Renal cortex interstitium (tissue), 11 donors: ENCODE data around the gene TRAK1. TPM values are rescaled to one million over a fixed set of nuclear protein-coding genes. Genes with fewer than 3 reads are reported as not detected.

Source experiments
- DNase-seq, 11 donors: peaks; one replicate each; pipeline ENCODE4 v3.0.0-alpha.2; 2013; ENCODE audit warnings: low read depth in 9 of 11, low spot score in 4 of 11; ENCODE audit errors: extremely low read depth in 1 of 11
- polyA plus RNA-seq, 3 donors: library from polyadenylated mRNA; unstranded; fragments of 120-200 nt; gene quantifications; one replicate each; pipeline ENCODE4 v1.2.1, GENCODE V29; 2013; ENCODE audit not compliant: insufficient read length in 3 of 3

The TRAK1 gene
- polyA plus RNA-seq, 3 donors = 42.3 to 48.7 (median 43.7) TPM

DNA sequence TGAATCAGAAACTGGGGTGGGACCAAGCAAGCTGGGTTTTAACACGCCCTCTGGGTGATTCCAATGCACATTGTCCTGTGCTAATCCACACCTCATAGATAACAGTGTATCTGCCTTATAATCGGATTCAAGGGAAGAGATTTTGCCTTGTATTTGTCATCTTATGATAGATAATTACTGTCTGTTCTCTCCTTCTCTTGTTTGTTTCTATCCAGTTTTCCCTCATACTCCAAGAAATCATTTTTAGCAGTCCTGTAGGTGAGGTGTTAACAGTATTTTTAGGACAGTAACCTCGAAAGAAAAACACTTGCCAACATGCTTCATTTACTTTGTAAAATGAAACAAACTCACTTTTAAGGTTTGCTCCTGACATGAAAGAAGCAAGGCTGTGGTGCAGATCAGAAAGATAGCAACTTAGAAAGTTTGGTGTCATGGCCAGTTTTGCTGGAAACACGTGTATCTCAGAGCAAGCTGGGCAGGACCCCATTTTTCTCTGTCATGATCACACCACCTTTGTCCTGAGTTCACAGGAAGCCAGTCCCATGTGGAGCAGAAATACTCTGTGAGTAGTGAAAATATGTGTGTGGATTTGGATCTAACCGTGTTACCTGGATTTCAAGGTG, 72.6 kb downstream of the TRAK1 start:
- DNase-seq = no peak

DNA sequence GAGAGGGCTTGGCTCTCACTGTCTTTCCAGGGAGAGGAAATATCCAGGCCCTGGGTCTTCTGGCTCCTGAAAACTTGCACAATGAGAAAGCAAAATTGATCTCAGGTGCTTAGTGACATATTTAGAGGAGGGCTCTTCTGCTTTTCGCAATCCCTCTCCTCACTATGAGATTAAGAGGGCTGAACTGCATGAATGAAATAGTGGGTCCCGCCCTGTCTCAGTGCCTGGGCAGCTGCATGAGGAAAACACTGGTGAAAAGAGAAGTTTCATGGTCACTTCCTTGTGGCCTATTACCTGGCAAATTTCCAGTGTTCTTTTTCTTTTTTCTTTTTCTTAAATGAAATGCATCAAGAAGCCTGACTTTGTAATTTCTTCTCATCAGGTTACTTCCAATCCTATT, 73.5 kb downstream of the TRAK1 start:
- DNase-seq = no peak

DNA sequence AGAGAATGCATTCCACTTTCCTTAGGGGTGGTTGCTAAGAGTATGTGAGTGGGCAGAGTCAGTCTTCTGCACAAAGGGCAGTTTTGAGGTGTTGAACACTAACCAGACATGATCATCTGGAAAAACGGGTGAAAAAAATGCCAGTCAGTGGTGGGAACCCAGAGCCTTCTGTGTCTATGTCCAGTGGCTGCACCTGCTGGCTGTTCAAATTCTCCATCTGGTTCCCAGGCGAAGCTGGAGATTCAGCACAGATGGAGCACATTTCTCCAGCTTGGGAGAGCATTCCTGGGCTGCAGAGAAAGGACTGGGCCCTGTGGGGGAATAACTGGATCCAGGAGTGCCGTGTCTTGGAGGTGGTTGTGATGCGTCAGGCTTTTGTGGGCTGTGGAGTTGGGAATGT, 74.1 kb downstream of the TRAK1 start:
- DNase-seq = no peak

DNA sequence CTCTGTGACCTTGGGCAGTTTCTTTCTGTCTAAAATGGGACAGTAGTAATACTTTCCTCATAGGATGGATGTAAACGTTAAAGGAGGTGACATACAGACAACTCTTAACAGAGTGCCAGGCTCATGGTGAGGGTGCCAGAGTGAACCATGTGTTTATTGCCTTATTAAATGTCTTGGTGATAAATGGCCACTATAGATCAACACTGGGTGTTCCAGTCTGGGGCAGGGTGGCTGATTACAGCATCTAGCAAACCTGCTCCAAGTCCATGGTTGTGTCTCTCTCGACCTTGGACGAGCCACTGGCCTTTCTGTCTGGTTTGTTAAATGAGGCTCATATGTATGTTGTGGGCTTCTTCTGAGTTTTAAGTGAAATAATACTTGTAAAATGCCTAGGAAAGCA, 75.1 kb downstream of the TRAK1 start:
- DNase-seq = no peak

DNA sequence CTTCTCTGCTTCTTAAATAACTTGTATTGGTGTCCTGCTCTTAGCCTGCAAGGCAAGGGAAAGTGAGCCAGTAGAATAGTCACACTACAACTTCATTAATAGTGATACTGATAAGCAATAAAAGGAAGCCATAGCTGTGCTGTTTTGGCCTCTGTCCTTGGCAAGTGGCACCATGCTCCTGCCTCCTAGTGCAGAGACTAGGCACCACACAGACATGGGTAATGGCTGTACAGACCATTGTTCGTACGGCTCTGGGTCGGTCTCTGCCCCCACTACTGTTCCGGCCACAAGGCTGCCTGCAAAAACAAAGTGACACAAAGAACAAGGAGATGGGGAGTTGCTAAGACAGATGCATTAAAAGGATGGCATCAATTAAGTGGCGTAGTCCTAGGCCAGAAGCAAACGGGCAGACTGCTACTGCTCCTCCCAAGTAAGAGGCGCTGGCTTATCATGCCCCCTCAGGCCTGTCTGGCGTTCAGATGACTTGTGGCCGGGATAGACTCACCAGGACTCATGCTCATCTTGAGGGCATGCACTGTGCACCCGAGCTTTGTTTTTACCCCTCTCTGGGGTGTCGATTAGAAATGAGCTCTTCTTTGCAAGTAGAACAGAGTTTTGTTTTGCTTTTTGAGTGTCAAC, 75.6 kb downstream of the TRAK1 start:
- DNase-seq = no peak

DNA sequence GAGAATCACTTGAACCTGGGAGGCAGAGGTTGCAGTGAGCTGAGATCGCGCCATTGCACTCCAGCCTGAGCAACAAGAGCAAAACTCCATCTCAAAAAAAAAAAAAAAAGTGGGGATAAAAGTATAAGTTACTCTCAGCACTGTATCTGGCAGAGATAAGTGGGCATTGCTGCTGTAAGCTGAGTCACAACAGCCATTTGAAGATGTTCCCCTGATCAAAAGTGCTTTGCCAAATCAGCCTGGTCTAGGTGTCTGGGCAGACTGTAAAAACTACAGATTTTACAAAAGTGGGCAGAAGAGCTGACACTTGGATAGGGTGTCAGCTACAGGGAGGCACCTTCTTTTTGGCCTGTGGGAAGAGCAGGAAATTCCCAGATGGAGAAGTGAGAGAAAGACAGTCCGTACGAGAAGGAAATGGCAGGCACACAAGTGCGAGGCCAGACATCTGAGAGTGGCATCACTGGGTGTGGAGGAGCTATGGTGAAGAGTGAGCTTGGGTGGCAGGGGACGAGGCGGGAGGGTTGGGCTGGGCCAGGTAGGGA, 78.5 kb downstream of the TRAK1 start:
- DNase-seq = no peak

DNA sequence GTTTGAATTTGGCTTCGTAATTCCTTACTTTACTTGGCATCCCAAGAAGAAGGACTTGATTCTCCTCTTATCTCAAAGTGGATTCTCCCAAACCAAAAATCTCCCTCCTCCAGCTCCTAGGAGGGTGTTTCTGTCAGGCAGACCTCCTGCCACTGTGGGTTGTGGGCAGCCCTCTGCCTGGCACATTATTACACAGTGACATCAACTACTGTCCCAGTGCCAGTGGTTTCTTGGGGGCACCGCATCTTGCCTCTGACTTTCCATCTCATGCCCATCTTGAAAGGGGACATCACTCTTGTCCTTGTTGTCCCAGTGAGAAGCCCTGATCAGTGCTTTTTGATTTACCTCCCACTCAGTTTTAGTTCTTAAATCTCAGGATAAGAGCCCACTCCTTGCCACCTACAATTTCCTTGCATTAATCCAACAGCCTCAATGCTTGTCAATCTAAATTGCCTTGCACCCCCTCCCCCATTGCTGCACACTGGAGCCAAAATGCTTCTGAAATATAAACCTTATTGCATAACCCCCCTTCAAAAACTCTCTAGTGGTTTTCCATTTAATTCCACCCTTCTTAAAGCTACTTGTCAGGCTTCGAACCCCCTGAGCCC, 81.0 kb downstream of the TRAK1 start:
- no peak for DNase-seq

DNA sequence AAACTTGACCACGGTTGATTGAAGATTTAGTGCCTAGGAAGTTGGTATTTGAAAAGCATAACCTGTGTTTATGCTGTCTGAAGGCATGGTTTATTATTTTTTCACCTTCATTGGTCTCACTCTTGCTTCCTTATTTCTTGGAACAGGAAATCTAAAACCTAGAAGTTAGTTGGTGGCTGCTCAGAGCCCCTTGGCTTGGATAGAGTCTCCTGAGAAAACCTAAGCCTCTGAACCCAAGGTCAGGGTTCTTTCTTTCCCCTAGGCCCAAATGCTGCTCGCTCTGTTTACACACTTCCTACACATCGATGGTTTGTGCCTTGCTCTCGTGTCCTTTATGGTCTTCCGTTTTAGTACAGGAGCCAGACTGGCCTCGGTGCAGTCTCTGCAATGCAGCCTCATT, 82.2 kb downstream of the TRAK1 start:
- DNase-seq = no peak

DNA sequence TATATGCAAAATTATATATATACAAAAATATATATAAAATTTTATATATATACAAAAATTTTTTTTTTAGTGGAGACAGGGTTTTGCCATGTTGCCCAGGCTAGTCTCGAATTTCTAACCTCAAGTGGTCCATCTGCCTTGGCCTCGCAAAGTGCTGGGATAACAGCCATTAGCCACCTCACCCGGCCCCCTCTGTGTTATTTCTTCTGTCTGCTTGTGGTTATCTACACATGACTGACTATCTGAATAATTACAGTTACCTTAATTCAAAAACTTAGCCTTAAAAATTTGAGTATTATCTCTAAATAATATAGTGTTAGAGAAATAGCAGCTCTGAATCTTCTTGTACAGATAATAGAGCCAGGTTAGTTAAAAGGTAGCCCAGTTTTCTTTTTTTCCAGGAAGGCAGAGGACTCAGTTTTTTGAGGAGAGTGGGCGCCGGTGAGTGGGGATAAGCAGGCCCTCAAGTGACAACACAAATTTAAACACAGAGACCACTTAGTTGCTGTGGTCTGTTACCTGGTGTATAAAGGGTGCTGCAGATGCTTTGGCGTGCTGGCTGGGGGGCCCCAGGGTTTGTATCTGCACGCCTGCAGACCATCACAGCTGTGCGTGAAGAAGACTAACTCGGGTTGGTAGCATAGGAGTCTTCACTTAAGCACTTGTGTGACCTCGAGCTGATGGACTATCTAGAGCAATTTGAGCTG, 83.7 kb downstream of the TRAK1 start:
- no peak for DNase-seq

DNA sequence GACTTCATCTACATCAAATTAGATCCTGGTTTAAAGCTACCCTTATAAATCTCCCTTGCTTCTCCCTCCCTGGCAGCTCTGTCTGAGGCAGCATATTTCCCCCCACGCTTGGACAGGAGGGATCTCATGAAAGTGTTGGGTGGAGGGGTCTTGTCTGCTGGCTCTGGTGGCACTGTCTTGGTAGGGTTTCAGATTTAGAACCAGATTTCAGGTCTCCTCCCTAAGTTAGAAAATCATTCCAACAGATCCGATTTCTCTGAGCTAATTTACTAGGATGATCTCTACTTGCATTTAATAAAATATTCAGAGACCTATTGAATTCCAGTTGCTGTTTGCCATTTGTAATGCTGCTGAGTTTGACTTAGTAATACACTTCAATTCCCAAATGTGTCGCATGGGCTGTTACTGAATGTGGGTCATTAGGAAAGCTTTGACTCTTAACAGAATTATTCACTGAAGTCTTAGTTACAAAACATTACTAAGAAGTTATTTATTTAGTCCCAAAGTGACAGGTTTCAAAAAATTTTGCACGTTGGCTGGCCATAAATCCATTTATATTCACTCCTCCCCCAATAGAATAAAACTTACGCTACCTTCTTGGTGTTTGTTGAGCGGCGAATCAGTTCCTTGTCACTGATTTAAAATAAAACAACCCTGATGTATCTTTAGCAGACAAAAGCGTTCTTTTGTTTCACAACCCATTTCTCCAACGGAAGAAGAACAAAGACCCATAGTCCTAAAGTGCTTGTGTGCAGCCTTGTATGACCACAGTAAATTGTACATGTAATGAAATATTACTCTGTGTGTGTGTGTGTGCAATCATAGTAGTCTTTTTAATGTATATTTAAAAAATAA, 84.5 kb downstream of the TRAK1 start:
- peak in 2 of 11 donors; percentile 21 to 46 for DNase-seq

DNA sequence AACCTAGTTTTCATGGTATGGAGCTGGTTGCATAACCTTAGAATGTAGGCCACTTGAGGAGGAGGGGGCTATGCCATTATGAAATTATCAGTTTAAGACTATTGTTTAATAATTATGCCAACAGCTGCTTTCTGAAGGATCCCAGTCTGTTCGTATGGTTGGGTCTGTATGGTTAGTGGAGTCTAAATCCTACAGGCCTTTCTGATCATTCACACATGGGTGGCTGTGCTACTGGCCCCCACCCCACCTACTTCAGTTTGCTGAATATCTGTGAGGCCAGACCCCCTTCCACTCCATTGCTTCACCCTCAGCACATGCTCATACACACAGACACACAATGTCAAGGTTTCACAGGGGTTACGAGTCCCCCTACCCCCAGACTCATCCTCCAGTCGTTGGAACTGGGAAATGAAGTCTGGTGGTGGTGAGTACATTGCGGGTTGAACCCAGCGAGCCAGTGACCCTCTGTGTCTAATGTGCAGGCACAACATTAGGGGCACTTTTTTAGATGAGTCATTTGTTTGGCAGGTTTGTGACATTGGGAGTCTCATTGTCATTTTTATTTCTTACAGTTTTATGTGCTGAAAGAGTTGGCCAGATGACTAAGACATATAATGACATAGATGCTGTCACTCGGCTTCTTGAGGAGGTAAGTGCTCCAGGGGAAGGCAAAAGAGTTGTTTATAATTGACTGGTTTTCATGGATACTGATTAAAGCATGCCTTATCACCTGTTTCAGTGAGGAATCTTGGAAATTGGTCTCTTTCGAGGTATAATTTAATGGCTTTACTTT, 85.3 kb downstream of the TRAK1 start:
- no peak for DNase-seq

DNA sequence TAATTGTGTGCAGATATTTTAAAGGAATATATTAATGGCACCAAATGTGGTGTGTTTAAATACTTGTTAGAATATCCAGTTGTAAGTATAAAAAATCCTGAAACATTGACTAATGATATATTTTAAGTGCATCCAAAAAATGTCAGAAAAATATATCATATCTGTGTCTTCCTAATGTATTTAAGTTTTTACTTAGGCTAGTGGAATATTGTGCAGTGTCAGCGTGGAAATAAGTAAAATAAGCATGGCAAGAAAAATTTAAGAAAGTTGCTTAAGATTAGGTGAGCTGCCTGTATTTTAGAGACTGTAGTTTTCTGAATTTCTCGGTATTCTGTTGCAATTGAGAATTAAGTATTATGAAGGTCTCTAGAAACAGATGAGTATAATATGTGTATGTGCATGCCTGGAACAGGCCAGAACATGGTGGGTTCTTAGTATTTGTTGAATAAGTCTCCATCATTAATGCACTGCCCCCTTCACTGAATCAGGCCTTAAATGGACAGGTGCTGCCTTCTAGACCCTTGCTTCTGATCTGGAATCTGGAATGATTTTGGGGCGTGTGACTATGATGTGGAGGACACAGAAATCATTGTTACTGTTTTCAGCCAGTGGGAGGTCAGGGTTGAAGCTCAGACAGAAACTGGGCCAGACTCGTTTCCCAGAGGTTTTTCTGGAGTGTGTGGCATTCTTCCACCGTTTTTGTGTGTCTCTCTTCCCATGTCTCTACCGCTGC, 86.1 kb downstream of the TRAK1 start:
- DNase-seq = no peak

DNA sequence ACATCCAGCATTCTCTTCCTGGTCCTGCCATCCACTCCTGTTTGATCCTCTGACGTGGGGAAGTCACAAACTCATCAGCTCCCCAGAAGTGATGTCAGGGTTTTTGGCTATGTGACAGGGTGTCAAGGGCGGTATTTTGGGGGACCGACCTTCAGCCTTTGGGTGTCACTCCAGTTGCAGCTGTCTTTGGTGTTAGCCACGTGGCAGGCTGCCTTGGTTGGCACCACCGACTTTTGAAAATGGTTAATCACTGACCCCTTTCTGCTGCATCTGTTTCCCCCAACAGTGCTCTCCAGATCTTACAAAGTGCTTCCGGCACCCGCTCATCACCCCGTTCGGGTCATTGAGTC, 86.6 kb downstream of the TRAK1 start:
- DNase-seq = no peak

DNA sequence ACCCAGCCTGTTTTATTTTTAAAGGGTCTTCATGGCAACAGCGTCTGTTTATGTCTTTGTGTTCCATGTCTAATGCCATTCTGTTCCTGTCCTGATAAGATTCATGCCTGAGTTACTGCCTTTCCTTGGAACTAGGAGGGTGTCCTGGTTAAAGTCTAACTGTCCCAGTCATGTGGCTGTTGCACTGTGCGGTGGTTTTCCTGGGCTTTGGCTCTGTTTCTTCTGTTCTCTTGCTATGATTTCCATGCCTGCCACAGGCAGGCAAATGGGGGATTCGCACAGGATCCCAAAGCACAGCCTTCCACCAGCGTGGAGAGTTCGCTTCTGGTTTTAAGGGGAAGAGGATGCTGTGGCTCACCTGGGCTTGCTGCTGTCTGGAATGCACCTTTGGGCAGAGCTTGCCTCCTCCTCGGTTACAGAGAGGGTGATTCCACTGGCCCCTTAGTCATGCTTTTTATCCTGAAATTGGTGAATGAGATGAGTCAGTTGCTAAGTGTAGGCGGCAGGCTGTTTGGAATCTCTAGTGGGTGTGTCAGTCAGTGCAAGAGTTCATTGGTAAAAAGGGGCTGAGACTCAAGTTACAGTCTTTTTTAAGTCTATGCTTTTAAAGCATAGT, 88.1 kb downstream of the TRAK1 start:
- DNase-seq = peak in 4 of 11 donors; percentile 21 to 70 (median 42)

DNA sequence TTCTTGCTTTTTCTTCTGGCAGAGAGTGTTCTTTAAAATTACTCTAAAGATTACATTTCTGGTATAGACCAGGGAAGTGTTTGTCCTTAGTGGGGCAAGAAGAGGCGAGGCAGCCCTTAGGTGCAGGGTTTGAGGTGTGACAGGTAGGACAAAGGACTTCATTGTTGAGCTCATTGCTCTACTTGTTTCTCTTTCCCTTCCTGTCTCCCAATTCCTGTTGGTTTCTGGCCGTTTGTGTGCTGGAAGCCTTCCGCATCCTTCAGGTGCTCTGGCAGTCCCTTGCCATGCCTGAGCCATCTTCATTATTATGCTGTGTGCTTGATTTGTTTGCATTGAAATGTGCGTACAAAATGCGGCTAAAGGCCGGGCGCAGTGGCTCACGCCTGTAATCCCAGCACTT, 89.7 kb downstream of the TRAK1 start:
- no peak for DNase-seq

DNA sequence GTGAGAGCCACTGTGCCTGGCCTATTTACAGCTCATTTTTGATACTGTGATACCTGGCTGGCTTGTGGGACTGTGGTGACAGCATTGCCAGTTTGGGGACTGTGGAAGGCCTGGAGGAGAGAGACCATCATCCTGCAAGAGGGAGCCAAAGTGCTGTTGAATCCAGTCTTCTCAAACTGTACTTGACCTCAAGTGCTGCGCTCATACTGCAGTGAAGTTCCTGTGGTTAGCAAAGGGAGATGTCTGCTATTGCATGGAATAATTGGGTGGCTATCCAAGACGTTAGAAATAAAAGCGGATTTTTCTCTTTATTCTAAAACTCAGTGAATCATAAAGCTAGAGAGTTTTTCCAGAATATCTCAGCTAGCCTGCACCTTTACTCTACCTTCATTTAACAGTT, 91.4 kb downstream of the TRAK1 start:
- DNase-seq = no peak

DNA sequence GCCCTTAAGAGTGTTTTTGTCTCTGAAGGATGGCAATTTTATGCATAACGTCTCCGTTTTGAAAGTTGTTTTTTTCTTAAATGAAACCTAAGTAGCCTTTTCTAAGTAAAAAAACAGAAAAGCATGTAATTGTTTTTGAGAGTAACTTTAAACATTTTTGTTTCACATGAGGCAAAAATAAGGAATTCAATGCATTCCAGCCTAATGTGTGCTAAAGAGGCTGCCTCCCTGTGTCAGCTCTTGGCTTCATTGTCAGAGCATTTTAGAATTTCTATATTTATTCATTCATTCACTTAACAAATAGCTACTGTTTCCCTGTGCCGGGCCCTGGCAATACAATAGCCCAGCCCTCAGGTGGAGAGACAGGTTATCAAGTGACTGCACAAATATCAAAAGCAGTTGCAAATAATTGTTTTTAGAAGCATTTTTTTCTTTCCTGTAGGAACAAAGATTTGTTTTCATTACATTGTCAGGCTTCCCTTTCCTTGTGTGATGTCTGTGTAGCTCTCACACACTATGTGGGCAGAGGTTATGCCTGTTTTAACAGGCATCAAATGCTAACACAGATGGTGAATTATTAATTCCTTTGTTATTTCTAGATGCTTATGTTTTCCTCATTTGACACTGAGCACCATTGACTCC, 93.0 kb downstream of the TRAK1 start:
- no peak for DNase-seq
